HepG2 (cell line): Measurements from ENCODE around the gene DEDD2. TPM values are rescaled to one million over a fixed set of nuclear protein-coding genes. Genes with fewer than 3 reads are reported as not detected.
A peak's percentile ranks its signal among the peaks of the same experiment; 100 is the strongest.

Source experiments
- AFF4 ChIP-seq: sonication (generic); formaldehyde crosslinking; IDR thresholded peaks from 2 replicates; pipeline ENCODE4 v1.4.0; 2020; ENCODE audit warnings: missing genetic modification reagents
- FOXO1 ChIP-seq: sonication (generic); formaldehyde crosslinking; IDR thresholded peaks from 2 replicates; pipeline ENCODE4 v1.4.0; 2020; ENCODE audit warnings: missing genetic modification reagents
- HMGXB3 ChIP-seq: sonication (generic); formaldehyde crosslinking; IDR thresholded peaks from 2 replicates; pipeline ENCODE4 v1.4.0; 2020; ENCODE audit warnings: missing genetic modification reagents, borderline replicate concordance
- HNF4G ChIP-seq, 2 experiments: sonication (generic) in 1 of 2; formaldehyde crosslinking in 1 of 2; IDR thresholded peaks; 2 replicates each; pipeline versions ENCODE4 v1.4.0 to v1.6.1; 2011 to 2020; ENCODE audit warnings: borderline replicate concordance in 2 of 2, low read depth in 2 of 2, mild to moderate bottlenecking in 2 of 2, low read length in 1 of 2, missing genetic modification reagents in 1 of 2, moderate library complexity in 1 of 2
- MED1 ChIP-seq: sonication (generic); formaldehyde crosslinking; IDR thresholded peaks from 2 replicates; pipeline ENCODE4 v1.4.0; 2020; ENCODE audit warnings: missing genetic modification reagents
- RFXANK ChIP-seq: IDR thresholded peaks from 2 replicates; pipeline ENCODE4 v1.6.1; 2016
- ZBTB14 ChIP-seq: sonication (generic); formaldehyde crosslinking; IDR thresholded peaks from 2 replicates; pipeline ENCODE4 v1.4.0; 2020; ENCODE audit warnings: missing genetic modification reagents
- ZBTB8A ChIP-seq: sonication (generic); formaldehyde crosslinking; IDR thresholded peaks from 2 replicates; pipeline ENCODE4 v1.4.0; 2020; ENCODE audit warnings: mild to moderate bottlenecking, low read depth, missing genetic modification reagents, borderline replicate concordance
- ZMAT5 ChIP-seq: sonication (generic); formaldehyde crosslinking; IDR thresholded peaks from 2 replicates; pipeline ENCODE4 v1.5.0; 2020; ENCODE audit warnings: mild to moderate bottlenecking, low read depth, missing genetic modification reagents, borderline replicate concordance
- polyA plus RNA-seq, 8 experiments: library from polyadenylated mRNA; depleted of rRNA in 3 of 8; stranded (reverse) in 7 of 8; unstranded in 1 of 8; fragments of >200 nt; fragmentation: Illumina TruSeq in 4 of 8; extraction: Trizol in 4 of 8; gene quantifications; 2 replicates each; pipeline versions ENCODE4 v1.2.1 to v1.2.3, GENCODE V29; 2011 to 2016; ENCODE audit warnings: low read depth in 4 of 8, missing spikeins in 1 of 8, mixed read lengths in 1 of 8; ENCODE audit not compliant: insufficient read depth in 1 of 8
- total RNA-seq, 5 experiments: library from RNA; depleted of rRNA; stranded (reverse); fragments of >200 nt; fragmentation: Illumina TruSeq; extraction: Trizol; gene quantifications; 2 replicates each; pipeline ENCODE4 v1.2.3, GENCODE V29; 2016; ENCODE audit warnings: low read depth in 1 of 5
- TF ChIP-seq, protein P1 (sequence below): sonication (generic); formaldehyde crosslinking; IDR thresholded peaks from 2 replicates; pipeline ENCODE4 v1.5.1; 2020; ENCODE audit warnings: mild to moderate bottlenecking, moderate library complexity, missing genetic modification reagents
- TF ChIP-seq, protein P2 (sequence below): IDR thresholded peaks from 2 replicates; pipeline ENCODE4 v1.6.1; 2012; ENCODE audit warnings: low read depth, low read length, improper control_type of control experiment

Gene DEDD2
- total and polyA plus RNA-seq, 2 of the 13 experiments (the other 11 are each of a cell fraction or from before 2014, with no cell fraction given) = 19.2 to 24.7 TPM

DNA sequence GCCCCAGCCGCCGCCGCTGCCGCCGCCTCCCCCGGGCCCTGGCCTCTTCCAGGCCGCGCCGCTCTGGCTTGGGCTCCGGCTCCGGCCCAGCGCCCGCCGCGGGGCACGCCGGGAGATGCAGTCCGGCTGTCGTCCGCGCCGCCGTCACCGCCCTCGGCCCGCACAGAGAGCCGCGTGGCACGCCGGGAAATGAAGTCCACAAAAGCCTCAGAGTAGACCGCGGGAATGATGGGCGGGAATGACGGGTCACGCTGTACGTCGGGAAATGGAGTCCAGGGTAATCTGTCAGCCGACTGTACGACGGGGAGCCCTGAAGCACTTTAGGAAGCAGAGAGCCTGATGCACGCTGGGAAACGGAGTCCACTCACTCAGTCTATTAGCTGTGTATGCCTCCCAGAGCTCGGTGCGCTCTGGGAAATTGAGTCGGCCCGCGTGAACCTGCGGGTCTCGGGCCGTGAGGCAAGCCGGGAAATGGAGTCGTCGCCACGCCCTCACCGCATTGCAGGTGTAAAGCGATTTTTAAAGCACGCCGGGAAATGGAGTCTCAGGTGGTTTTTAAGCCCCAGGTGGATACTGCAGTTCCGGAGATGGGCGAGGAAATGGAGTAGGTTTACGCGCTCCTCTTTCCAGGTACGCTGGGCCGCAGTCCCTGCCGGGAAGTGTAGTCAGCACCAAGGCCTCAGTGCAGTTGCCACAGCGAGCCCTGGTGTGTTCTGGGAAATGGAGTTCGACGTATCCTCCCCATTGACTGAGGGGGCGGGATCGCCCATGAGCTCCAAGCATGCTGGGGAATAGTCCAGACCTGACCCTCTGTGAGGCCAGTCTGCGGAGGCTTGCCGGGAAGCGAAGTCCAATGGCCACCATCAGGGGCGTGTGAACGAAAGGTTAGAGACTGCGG is 25.3 kb upstream of the DEDD2 start, which contains the start of gene GSK3A (continued):
- peak; percentile 18; the same call in 1 of the 2 replicates for TF ChIP-seq HMGXB3
- TF ChIP-seq FOXO1 (CRISPR knock-in tag) = peak; percentile 23; the same call in 1 of the 2 replicates
- no peak for TF ChIP-seq ZMAT5
- TF ChIP-seq, protein P1, sequence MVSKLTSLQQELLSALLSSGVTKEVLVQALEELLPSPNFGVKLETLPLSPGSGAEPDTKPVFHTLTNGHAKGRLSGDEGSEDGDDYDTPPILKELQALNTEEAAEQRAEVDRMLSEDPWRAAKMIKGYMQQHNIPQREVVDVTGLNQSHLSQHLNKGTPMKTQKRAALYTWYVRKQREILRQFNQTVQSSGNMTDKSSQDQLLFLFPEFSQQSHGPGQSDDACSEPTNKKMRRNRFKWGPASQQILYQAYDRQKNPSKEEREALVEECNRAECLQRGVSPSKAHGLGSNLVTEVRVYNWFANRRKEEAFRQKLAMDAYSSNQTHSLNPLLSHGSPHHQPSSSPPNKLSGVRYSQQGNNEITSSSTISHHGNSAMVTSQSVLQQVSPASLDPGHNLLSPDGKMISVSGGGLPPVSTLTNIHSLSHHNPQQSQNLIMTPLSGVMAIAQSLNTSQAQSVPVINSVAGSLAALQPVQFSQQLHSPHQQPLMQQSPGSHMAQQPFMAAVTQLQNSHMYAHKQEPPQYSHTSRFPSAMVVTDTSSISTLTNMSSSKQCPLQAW (CRISPR knock-in tag) = peak; percentile 85
- TF ChIP-seq, protein P2, sequence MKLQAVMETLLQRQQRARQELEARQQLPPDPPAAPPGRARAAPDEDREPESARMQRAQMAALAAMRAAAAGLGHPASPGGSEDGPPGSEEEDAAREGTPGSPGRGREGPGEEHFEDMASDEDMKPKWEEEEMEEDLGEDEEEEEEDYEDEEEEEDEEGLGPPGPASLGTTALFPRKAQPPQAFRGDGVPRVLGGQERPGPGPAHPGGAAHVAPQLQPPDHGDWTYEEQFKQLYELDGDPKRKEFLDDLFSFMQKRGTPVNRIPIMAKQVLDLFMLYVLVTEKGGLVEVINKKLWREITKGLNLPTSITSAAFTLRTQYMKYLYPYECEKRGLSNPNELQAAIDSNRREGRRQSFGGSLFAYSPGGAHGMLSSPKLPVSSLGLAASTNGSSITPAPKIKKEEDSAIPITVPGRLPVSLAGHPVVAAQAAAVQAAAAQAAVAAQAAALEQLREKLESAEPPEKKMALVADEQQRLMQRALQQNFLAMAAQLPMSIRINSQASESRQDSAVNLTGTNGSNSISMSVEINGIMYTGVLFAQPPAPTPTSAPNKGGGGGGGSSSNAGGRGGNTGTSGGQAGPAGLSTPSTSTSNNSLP = 0 out of 2 replicates have a peak, but pooled peaks have one; percentile 20
- peak; percentile 56; the same call in 1 of the 2 replicates for TF ChIP-seq ZBTB14
- TF ChIP-seq RFXANK (CRISPR knock-in tag) = peak; percentile 16; the same call in 1 of the 2 replicates
- peak; percentile 38; the same call in 1 of the 2 replicates for TF ChIP-seq HNF4G (IDR thresholded peaks at IDR 0.05; ENCODE audit: borderline replicate concordance, low read depth, low read length)
- TF ChIP-seq HNF4G (CRISPR knock-in tag; IDR thresholded peaks at IDR 0.05; ENCODE audit: borderline replicate concordance, low read depth) = no peak
- no peak for TF ChIP-seq ZBTB8A
- peak; percentile 67; the same call in 1 of the 2 replicates for TF ChIP-seq MED1 (CRISPR knock-in tag)
- TF ChIP-seq AFF4 (CRISPR knock-in tag) = no peak
